Measurements from ENCODE around the gene TSEN34.

The TSEN34 gene

GRCh38 chr19:54155694-54156093, 35.4 kb upstream of the TSEN34 start:
- no peak for TF ChIP-seq CTCF (IDR thresholded peaks at IDR 0.05; ENCODE audit: borderline replicate concordance, control extremely low read depth, extremely low read depth, insufficient read depth, missing control alignments)
- in situ Hi-C loops (cut with MboI; ENCODE audit: low sequenced_read_pairs, unreplicated experiment), result no loop called here
- no peak for DNase-seq (ENCODE audit: low spot score)

- TF ChIP-seq CTCF (IDR thresholded peaks at IDR 0.05; ENCODE audit: borderline replicate concordance, control extremely low read depth, extremely low read depth, insufficient read depth, missing control alignments), result no peak
- in situ Hi-C loops (cut with MboI; ENCODE audit: low sequenced_read_pairs, unreplicated experiment), result no loop called here
- no peak for DNase-seq (ENCODE audit: low spot score)
These were observed 34.6 kb upstream of the TSEN34 start for GRCh38 chr19:54156490-54156889.

- DNase-seq (ENCODE audit: low spot score), result no peak
These were observed 34.2 kb upstream of the TSEN34 start for GRCh38 chr19:54156953-54157352.

DNA sequence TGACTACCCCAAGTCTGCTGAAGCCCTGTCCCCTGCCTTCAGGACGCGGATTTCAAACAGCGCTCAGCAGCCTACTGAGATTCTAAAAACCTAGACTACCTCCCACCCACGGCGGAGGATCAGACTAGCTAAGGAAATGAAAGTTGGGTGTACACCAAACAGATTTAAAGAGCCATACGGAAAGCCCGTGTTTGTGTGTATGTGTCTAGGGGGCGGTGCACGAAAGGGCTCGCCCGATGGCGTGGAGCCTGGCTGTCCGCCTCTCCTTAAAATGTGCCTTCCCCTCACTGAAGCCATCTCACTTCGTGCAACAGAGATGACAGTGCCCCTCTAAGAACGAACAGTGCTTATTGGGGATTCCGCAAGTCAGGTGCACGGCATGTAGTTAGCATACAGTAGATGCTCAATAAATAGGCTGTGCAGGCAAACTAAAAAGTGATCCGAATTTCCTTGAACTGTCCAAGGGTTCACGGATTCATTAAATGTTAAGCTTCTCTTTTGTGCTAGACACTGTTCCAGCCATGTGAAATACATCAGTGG, 32.2 kb upstream of the TSEN34 start:
- in situ Hi-C loops (cut with MboI; ENCODE audit: low sequenced_read_pairs, unreplicated experiment), result no loop called here
- DNase-seq (ENCODE audit: low spot score), result peak; percentile 66
- no peak for TF ChIP-seq CTCF (IDR thresholded peaks at IDR 0.05; ENCODE audit: borderline replicate concordance, control extremely low read depth, extremely low read depth, insufficient read depth, missing control alignments)

More at GRCh38 chr19:54156953-54157352, 34.2 kb upstream of the TSEN34 start:
- in situ Hi-C loops (cut with MboI; ENCODE audit: low sequenced_read_pairs, unreplicated experiment), result no loop called here
- no peak for TF ChIP-seq CTCF (IDR thresholded peaks at IDR 0.05; ENCODE audit: borderline replicate concordance, control extremely low read depth, extremely low read depth, insufficient read depth, missing control alignments)

GRCh38 chr19:54159352-54160181, 31.5 kb upstream of the TSEN34 start, which contains the start of gene LENG1:
Gene LENG1 (minus strand): TSS chr19:54159721. CDS start chr19:54159695, 26 bp downstream.
- peak; percentile 15 for TF ChIP-seq CTCF (IDR thresholded peaks at IDR 0.05; ENCODE audit: borderline replicate concordance, control extremely low read depth, extremely low read depth, insufficient read depth, missing control alignments)
- DNase-seq (ENCODE audit: low spot score), result peak; percentile 98
- in situ Hi-C loops (cut with MboI; ENCODE audit: low sequenced_read_pairs, unreplicated experiment), result loop anchor here (10.0 kb wide), 1 partner anchor 75 kb away; no protein-coding TSS in a partner anchor

DNA sequence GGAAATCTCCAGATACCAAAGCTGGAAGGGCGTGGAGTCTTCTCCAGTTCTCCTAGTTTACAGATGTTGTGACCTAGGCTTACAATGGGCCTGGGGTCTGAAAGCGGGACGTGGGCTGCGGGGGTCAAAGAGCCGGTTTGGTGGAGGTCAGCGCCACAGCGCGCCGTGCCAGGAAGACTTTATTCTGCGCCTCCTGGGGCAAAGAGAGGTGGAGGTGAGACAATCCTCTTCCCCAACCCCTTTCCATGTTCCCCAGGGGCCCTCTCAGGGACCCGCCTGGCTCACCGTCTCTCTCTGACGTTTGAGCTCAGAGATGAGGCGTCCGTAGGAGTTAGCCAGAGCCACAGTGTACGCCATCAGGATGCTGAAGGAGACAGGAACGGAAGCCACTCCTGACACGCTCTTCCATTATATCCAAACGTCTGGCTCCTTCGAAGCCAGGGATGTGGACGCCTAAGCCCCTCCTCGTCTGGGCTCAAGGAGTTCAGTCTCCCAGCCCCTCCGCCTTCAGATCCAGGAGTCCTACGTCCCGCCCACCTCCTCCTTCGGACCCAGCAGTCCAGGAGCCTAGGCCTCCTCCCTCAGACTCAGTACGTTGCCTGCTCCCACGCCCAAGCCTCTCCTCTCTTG, 30.8 kb upstream of the TSEN34 start:
- TF ChIP-seq CTCF (IDR thresholded peaks at IDR 0.05; ENCODE audit: borderline replicate concordance, control extremely low read depth, extremely low read depth, insufficient read depth, missing control alignments), result no peak
- in situ Hi-C loops (cut with MboI; ENCODE audit: low sequenced_read_pairs, unreplicated experiment), result loop anchor here (10.0 kb wide), 1 partner anchor 75 kb away; no protein-coding TSS in a partner anchor
- DNase-seq (ENCODE audit: low spot score), result no peak
